ENCODE measurements around the gene TSPAN12.
"Not testable (repeated sequence)": the region's sequence is repeated elsewhere in the genome, so short reads cannot be mapped to it uniquely, and the experiment has no call there.

The TSPAN12 gene

DNA sequence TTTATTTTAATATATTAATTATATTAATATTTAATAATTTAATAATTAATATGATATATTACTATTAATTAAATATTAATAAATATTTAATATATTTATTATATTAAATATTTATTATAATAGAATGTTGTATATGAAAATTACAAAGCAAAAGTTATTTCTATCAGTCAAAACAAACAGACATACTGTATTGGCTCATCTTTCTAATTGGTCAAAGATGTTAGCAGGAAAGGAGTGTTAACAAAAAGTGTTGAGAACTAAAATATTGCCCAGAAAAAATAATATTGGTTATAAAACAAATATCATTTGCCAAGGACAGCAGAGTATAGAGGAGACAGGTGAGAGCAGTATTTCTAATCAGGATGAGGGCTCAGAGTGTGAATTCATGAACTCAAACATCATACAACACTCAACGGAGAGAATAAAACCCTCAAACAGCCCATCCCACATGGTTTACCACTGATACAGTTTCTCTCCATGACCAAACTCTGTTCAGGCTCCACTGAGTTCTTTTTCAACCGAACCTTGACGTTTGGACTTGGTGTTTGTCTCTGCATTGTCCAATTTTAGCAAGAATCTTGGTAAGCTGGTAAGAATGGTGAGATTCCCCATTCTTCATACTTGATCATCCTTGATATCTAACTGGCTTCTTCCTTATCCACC, 58.0 kb downstream of the TSPAN12 start:
- no peak for DNase-seq

- DNase-seq = no peak
Observed at GRCh38 chr7:120799147-120799546, 58.8 kb downstream of the TSPAN12 start.

- no peak for DNase-seq
Observed at GRCh38 chr7:120797026-120797645, 60.8 kb downstream of the TSPAN12 start.

- DNase-seq = no peak
Observed at GRCh38 chr7:120794106-120794729, 63.7 kb downstream of the TSPAN12 start.

DNA sequence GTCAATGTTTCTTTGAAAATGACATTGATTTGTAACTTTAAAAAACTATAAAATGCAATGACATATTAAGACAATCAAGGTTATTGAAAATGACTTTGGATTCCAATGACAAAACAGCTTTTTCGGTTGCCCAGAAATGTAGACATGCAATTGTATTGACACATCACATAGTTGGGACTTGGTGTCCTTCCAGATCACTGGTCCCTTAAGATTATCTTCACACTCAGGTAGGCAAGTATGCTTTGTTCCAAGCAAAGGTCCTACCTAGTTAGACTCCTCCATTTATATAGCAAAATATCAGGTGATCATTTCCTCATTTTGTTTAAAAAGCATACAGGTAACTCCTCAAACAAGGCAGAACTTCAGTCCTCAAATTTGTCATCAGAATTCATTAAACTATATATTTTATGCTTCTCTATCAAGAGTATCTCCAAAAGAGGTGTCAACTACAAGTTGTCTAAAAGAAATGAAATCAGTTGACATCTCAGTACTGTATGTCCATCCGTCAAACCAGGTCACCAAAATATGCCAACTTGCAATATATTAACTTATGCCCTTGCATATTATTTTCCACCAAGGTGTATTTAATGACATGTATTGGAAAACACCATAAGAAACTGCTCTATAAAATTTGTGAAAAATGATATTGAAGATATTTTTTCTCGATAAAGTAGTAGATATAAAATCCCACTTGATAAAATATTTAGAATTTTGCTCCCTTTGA, 64.6 kb downstream of the TSPAN12 start:
- no peak for DNase-seq

DNA sequence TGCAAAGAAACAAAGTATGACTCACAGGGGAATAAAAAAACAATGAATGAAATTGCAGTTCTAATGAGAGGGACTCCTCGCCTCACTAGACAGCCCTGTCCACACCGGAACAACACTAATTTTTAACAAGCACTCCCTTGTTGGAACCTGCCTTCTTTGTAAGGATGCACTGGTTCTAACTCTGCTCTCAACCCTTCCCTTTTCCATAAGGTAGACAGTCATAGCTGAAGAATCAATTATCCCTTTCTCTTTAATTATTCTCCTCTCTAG, 65.1 kb downstream of the TSPAN12 start:
- no peak for DNase-seq

- DNase-seq = peak; percentile 47
Observed at GRCh38 chr7:120792091-120792860, 65.7 kb downstream of the TSPAN12 start.

GRCh38 chr7:120785095-120785494, 72.8 kb downstream of the TSPAN12 start:
- DNase-seq = no peak

DNA sequence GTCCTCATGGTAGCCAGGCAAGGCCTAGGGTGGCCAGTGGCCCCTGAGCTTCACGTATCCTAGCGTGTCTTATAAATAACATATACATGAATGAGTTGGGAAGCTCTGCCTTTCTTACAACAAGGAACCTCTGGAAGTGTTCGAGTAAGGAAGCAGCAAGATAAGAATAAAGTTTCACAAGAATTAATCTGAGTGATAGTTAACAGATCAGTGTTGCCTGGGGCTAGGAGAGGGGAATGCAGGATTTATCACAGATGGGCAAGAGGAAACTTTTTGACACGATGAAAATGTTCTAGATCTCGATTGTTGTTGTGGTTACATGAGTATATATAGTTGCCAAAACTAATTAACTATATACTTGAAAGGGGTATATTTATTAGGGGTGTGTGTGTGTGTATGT, 74.2 kb downstream of the TSPAN12 start:
- DNase-seq = no peak

DNA sequence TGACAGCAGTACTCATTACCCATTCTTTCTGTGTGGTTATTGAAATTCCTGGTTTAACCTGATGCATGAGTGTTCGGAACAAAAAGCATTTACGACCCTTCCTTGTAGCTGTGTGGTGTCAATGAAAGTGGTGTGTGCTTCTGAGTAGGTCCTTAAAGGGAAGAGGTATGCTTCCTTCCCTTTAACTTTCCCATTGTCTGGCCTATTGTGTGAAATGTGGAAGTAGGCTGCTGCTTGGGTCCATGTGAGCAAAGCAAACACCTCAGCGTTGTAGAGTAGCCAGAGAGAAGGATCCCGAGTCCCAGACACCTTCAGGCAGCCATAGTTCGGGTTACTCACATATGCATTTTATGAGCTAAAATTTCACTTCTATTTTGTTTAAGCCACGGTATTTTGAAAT, 74.7 kb downstream of the TSPAN12 start:
- DNase-seq = no peak

GRCh38 chr7:120781924-120782323, 76.0 kb downstream of the TSPAN12 start:
- DNase-seq = not testable (repeated sequence)

GRCh38 chr7:120780938-120781337, 77.0 kb downstream of the TSPAN12 start:
- no peak for DNase-seq

- DNase-seq = not testable (repeated sequence)
Observed at GRCh38 chr7:120780451-120780850, 77.5 kb downstream of the TSPAN12 start.

- not testable (repeated sequence) for DNase-seq
Observed at GRCh38 chr7:120779078-120779477, 78.9 kb downstream of the TSPAN12 start.

DNA sequence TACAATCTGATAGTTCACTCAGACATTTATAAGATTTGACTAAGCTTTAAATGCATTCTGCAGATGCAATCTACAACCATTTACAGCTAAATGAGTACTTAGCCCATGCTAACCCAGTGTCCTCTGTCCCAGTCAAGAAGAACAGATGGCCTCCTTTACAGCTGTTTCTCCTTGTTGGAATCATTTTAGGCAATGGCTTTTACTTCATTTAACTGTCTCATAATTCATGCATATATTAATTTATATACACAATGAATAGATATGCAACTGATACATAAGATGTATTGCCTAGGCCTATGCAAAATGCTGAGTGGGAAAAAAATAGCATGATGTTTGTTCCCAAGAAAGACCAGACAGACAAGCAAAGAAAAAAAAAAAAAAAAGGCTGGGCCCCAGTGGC, 82.2 kb downstream of the TSPAN12 start:
- DNase-seq = no peak

DNA sequence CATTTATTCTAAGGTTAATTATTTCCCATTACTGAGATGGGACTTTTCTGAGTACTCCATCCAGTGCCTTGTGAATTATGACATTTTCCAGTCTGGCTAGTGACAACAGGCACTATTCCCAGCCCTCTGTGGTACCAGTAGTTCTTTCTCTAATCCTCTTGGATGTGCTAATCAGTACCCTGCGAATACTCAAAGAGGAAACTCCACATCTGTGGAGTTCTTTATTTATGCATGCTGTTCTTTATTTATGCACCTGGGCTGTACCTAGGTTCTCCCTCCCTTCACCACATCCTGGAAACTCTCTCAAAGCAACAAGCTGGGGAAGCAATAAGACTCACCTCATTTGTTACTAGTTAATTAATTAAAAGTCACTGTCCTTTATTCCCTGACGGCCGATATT, 83.5 kb downstream of the TSPAN12 start:
- DNase-seq = no peak

- DNase-seq = no peak
Observed at GRCh38 chr7:120770206-120770605, 87.7 kb downstream of the TSPAN12 start.

- DNase-seq = no peak
Observed at GRCh38 chr7:120760851-120761250, 97.1 kb downstream of the TSPAN12 start.

- DNase-seq = no peak
Observed at GRCh38 chr7:120760050-120760449, 97.9 kb downstream of the TSPAN12 start.

GRCh38 chr7:120743128-120743527, 114.8 kb downstream of the TSPAN12 start:
- no peak for DNase-seq

- DNase-seq = no peak
Observed at GRCh38 chr7:120742372-120742771, 115.6 kb downstream of the TSPAN12 start.

DNA sequence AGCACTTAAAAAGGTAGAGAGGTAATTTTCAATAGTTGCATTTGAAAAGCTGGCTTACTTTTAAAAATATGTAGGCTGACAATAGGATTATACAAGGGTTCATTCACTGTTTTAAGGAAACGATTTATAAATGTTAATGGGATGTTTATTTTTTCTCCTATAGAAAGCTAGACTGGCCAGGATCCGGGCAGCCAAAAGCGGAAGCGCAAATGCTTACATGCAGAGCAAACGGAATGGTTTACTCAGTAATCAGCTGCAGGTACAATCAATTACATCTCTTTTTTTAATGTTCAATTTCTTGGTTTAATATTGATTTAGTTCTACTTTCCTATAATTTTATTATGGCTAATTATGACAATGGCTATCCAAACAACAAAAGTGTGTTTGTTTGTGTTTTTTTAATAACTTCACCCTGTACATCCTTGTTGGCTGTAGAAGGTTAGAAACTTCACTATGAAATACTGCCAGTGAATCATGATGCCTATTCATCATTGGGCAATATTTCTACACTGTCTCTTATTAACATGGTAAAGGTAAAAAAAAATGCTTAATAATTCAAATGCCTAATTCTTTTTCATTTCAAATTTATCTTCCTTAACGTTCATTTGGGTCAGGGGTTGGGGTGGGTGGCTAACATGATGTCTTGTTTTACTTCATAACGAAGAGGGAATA, 116.4 kb downstream of the TSPAN12 start:
- no peak for DNase-seq

DNA sequence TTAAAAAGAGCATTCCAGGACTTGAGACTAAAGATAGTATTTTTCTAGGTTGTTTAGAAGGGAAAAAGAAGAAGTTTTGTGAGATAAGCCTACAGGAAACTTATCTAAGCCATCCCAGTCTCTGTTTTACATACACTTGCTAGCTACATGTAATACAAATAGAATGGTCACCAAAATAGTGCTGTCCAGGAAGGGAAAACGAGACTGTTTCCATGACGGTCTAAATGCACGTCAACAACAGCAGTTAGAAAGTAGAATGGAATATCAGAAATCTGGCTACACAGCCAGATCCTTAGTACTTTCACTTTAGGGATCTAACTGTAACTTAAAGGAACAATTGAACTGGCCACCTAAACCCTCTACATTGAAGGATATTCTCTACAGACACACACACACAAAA, 117.6 kb downstream of the TSPAN12 start:
- DNase-seq = no peak

Data from CD4-positive, alpha-beta T cell treated with Interleukin-10 for 1 hour (primary cell).